Middle frontal gyrus (tissue), 1 donor: ENCODE measurements around the gene FILIP1.
"Not testable (repeated sequence)": the region's sequence is repeated elsewhere in the genome, so short reads cannot be mapped to it uniquely, and the experiment has no call there.

Experiments used
- DNase-seq: peaks from one replicate; pipeline ENCODE4 v3.0.0-alpha.2; 2015; ENCODE audit warnings: low spot score; ENCODE audit errors: extremely low spot score

Gene FILIP1

GRCh38 chr6:75421316-75422023 lies 72.1 kb downstream of the FILIP1 start:
- DNase-seq, result no peak

- no peak for DNase-seq
These were observed 73.6 kb downstream of the FILIP1 start for GRCh38 chr6:75419980-75420379.

GRCh38 chr6:75419416-75419815 lies 74.2 kb downstream of the FILIP1 start:
- DNase-seq, result no peak

- no peak for DNase-seq
These were observed 75.4 kb downstream of the FILIP1 start for GRCh38 chr6:75418233-75418632.

GRCh38 chr6:75416443-75416842 lies 77.2 kb downstream of the FILIP1 start:
- DNase-seq, result no peak

GRCh38 chr6:75415804-75416203 lies 77.8 kb downstream of the FILIP1 start:
- no peak for DNase-seq

GRCh38 chr6:75414445-75415021 lies 79.1 kb downstream of the FILIP1 start:
- no peak for DNase-seq

GRCh38 chr6:75412969-75413662 lies 80.5 kb downstream of the FILIP1 start:
- DNase-seq, result no peak

- DNase-seq, result not testable (repeated sequence)
These were observed 83.0 kb downstream of the FILIP1 start for GRCh38 chr6:75410564-75410963.

- DNase-seq, result no peak
These were observed 83.7 kb downstream of the FILIP1 start for GRCh38 chr6:75409928-75410327.

- DNase-seq, result no peak
These were observed 84.3 kb downstream of the FILIP1 start for GRCh38 chr6:75409286-75409685.

GRCh38 chr6:75403563-75404080 lies 90.0 kb downstream of the FILIP1 start:
- DNase-seq, result no peak

GRCh38 chr6:75402296-75402695 lies 91.3 kb downstream of the FILIP1 start:
- DNase-seq, result no peak

- no peak for DNase-seq
These were observed 95.7 kb downstream of the FILIP1 start for GRCh38 chr6:75397656-75398465.

GRCh38 chr6:75397171-75397570 lies 96.4 kb downstream of the FILIP1 start:
- DNase-seq, result no peak

GRCh38 chr6:75396005-75396800 lies 97.4 kb downstream of the FILIP1 start:
- no peak for DNase-seq

- DNase-seq, result no peak
These were observed 99.8 kb downstream of the FILIP1 start for GRCh38 chr6:75393806-75394205.

- no peak for DNase-seq
These were observed 102.3 kb downstream of the FILIP1 start for GRCh38 chr6:75391276-75391675.

GRCh38 chr6:75386050-75386770 lies 107.4 kb downstream of the FILIP1 start:
- DNase-seq, result no peak

GRCh38 chr6:75384116-75384515 lies 109.5 kb downstream of the FILIP1 start:
- no peak for DNase-seq
